Liver (tissue), 9 donors: ENCODE data around the gene ERFE. TPM values are rescaled to one million over a fixed set of nuclear protein-coding genes. Genes with fewer than 3 reads are reported as not detected.

ENCODE experiments used
- DNase-seq: peaks from one replicate; pipeline ENCODE4 v3.0.0-alpha.2; 2017; ENCODE audit warnings: low spot score
- H3K27ac ChIP-seq, 2 donors: one replicate each; pipeline ENCODE4 v1.7.0; 2013; ENCODE audit warnings: inconsistent platforms in 2 of 2, low read length in 2 of 2, control low read depth in 1 of 2, low read depth in 1 of 2, mild to moderate bottlenecking in 1 of 2
- H3K27me3 ChIP-seq, 4 donors: one replicate each; pipeline versions ENCODE4 v1.6.1 to v1.7.0; 2013; ENCODE audit warnings: low read length in 3 of 4, inconsistent platforms in 1 of 4, mild to moderate bottlenecking in 1 of 4, moderate library complexity in 1 of 4; ENCODE audit not compliant: control insufficient read depth in 4 of 4, insufficient read depth in 4 of 4
- H3K36me3 ChIP-seq, 4 donors: one replicate each; pipeline versions ENCODE4 v1.6.1 to v1.7.0; 2013; ENCODE audit warnings: low read length in 3 of 4, mild to moderate bottlenecking in 3 of 4, low read depth in 1 of 4, moderate library complexity in 1 of 4; ENCODE audit not compliant: control insufficient read depth in 4 of 4, insufficient read depth in 3 of 4
- H3K4me1 ChIP-seq, 4 donors: one replicate each; pipeline versions ENCODE4 v1.6.1 to v1.7.0; 2013; ENCODE audit warnings: low read length in 3 of 4, mild to moderate bottlenecking in 3 of 4, moderate library complexity in 1 of 4; ENCODE audit not compliant: control insufficient read depth in 4 of 4, insufficient read depth in 4 of 4
- H3K4me3 ChIP-seq, 3 donors: one replicate each; pipeline versions ENCODE4 v1.6.1 to v1.7.0; 2013; ENCODE audit warnings: low read length in 3 of 3, control low read depth in 1 of 3, low read depth in 1 of 3, mild to moderate bottlenecking in 1 of 3
- H3K9ac ChIP-seq, 2 donors: one replicate each; pipeline ENCODE4 v1.7.0; 2013; ENCODE audit warnings: low read length in 2 of 2, mild to moderate bottlenecking in 2 of 2, moderate library complexity in 2 of 2, control low read depth in 1 of 2, low read depth in 1 of 2
- H3K9me3 ChIP-seq, 4 donors: one replicate each; pipeline versions ENCODE4 v1.6.1 to v1.7.0; 2013; ENCODE audit warnings: low read length in 3 of 4; ENCODE audit not compliant: control insufficient read depth in 4 of 4
- ATF3 ChIP-seq: IDR thresholded peaks from 2 replicates; pipeline ENCODE4 v1.6.1; 2016; ENCODE audit warnings: antibody characterized with exemption
- EGR1 ChIP-seq, 2 donors: IDR thresholded peaks; 2 replicates each; pipeline ENCODE4 v1.6.1; 2016 to 2018; ENCODE audit warnings: antibody characterized with exemption in 2 of 2, low read depth in 2 of 2
- FOXA1 ChIP-seq: IDR thresholded peaks from 2 replicates; pipeline ENCODE4 v1.6.1; 2016; ENCODE audit warnings: antibody characterized with exemption
- FOXA2 ChIP-seq: IDR thresholded peaks from 2 replicates; pipeline ENCODE4 v1.6.1; 2016; ENCODE audit warnings: antibody characterized with exemption
- GABPA ChIP-seq, 2 donors: IDR thresholded peaks in 1 of 2; conservative IDR thresholded peaks in 1 of 2; 2 replicates each; pipeline ENCODE4 v1.6.1; 2016; ENCODE audit warnings: antibody characterized with exemption in 2 of 2, mild to moderate bottlenecking in 1 of 2, moderate library complexity in 1 of 2
- HNF4A ChIP-seq, 2 donors: conservative IDR thresholded peaks; 2 replicates each; pipeline ENCODE4 v1.6.1; 2016; ENCODE audit warnings: antibody characterized with exemption in 2 of 2, mild to moderate bottlenecking in 2 of 2
- HNF4G ChIP-seq: IDR thresholded peaks from 2 replicates; pipeline ENCODE4 v1.6.1; 2016; ENCODE audit warnings: antibody characterized with exemption
- JUND ChIP-seq, 2 donors: IDR thresholded peaks; 2 replicates each; pipeline ENCODE4 v1.6.1; 2016; ENCODE audit warnings: antibody characterized with exemption in 2 of 2
- MAX ChIP-seq: IDR thresholded peaks from 2 replicates; pipeline ENCODE4 v1.6.1; 2016; ENCODE audit warnings: antibody characterized with exemption
- NR2F2 ChIP-seq: IDR thresholded peaks from 2 replicates; pipeline ENCODE4 v1.6.1; 2016; ENCODE audit warnings: antibody characterized with exemption
- RAD21 ChIP-seq, 2 donors: IDR thresholded peaks; 2 replicates each; pipeline ENCODE4 v1.6.1; 2016; ENCODE audit warnings: antibody characterized with exemption in 2 of 2, mild to moderate bottlenecking in 2 of 2
- REST ChIP-seq: IDR thresholded peaks from 2 replicates; pipeline ENCODE4 v1.6.1; 2016; ENCODE audit warnings: antibody characterized with exemption, mild to moderate bottlenecking
- RXRA ChIP-seq, 2 donors: IDR thresholded peaks; 2 replicates each; pipeline ENCODE4 v1.6.1; 2017 to 2018; ENCODE audit warnings: antibody characterized with exemption in 2 of 2, mild to moderate bottlenecking in 1 of 2
- SP1 ChIP-seq: IDR thresholded peaks from 2 replicates; pipeline ENCODE4 v1.6.1; 2018; ENCODE audit warnings: antibody characterized with exemption, mild to moderate bottlenecking
- TAF1 ChIP-seq: conservative IDR thresholded peaks from 2 replicates; pipeline ENCODE4 v1.6.1; 2016; ENCODE audit warnings: antibody characterized with exemption, mild to moderate bottlenecking
- YY1 ChIP-seq: IDR thresholded peaks from 2 replicates; pipeline ENCODE4 v1.6.1; 2016; ENCODE audit warnings: antibody characterized with exemption, mild to moderate bottlenecking
- WGBS: extraction: QIAGEN DNeasy Blood & Tissue Kit; methylation state at CpG from one replicate; pipeline ENCODE4 v1.1.7; 2013; 5-methylcytosine and 5-hydroxymethylcytosine counted together
- polyA plus RNA-seq, 2 donors: library from polyadenylated mRNA; stranded (reverse) in 1 of 2; unstranded in 1 of 2; fragments of 200-250 nt in 1 of 2; fragments of >200 nt in 1 of 2; fragmentation: Nextera tagmentation in 1 of 2; extraction: Ambion mirVana in 1 of 2; gene quantifications; one replicate each; pipeline versions ENCODE4 v1.2.1 to v1.2.3, GENCODE V29; 2013 to 2015
- total RNA-seq, 2 donors: library from RNA; depleted of rRNA; stranded (reverse); fragments of >200 nt; gene quantifications; one replicate each; pipeline ENCODE4 v1.2.3, GENCODE V29; 2014
- TF ChIP-seq, protein P1 (sequence below): IDR thresholded peaks from 2 replicates; pipeline ENCODE4 v1.6.1; 2016; ENCODE audit warnings: antibody characterized with exemption
- TF ChIP-seq, protein P2 (sequence below): fragments of 150-350 bp; IDR thresholded peaks from 2 replicates; pipeline ENCODE4 v1.5.1; 2017; ENCODE audit warnings: improper control_type of control experiment, low read depth, low read length; ENCODE audit not compliant: missing input control
- donor health status: healthy.
- donor health status: healthy.
- donor health status: healthy.
- donor health status: healthy.
- donor health status: healthy.

The ERFE gene
- total and polyA plus RNA-seq, 4 donors, result 0.17 to 14.0 TPM; not detected in 2

DNA sequence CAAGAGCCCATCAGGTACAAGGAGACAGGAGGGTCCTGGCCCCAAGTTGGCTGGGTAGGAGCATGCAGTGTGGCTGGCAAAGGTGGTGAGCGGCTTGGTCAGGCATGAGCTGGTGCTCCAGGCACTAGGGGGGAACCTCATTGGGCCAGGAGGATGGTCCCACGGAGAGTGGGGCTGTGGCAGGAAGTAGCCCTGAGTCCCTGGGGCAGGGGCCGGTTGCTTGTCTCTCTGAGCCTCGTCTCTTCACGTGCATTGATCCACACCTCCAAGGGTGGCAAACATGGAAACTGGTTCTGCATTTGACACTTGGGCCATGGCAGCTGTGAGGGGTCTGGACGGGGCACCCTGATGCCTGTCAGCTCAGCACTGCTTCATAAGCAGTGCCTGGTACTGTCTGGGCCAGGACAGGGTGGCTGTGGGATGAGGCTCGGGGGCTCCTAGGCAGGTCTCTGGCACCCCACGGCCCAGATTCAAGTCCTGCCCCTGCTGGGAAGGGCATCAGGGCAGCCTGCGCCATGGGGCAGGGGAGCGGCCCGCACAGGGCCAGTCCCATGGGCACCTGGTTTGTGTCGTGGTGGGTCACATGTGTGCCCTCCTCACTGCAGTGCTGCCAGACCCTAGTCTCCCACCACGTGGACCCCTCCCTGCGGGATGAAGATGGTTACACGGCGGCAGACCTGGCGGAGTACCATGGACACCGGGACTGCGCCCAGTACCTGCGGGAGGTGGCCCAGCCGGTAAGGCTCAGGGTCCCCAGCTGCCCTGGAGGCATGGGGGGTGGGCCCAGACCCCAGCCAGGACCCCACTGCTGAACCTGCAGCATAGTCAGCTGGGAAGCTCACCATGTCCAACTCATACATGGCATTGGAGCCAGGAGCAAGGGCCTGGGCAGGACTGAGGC, 42.2 kb upstream of the ERFE start:
- Histone ChIP-seq H3K9ac (no peak overlapping the region), H3K36me3 (no peaks in the 10 kb centered on the region), H3K27me3 (no peaks in the 10 kb centered on the region), H3K4me1 (peaks cover 0 to 3% (median 0%) of the 10 kb centered on the region in 4 donors), H3K4me3 (no peak overlapping the region), H3K27ac (no peak overlapping the region), H3K9me3 (no peaks in the 10 kb centered on the region)
- WGBS, result 90% methylated on average over 21 of the region's 21 CpGs
- TF ChIP-seq HNF4A (conservative IDR thresholded peaks at IDR 0.05) (no peak), ATF3 (no peak), YY1 (no peak), FOXA2 (no peak), GABPA (IDR thresholded peaks at IDR 0.05 in 1 of 2, conservative IDR thresholded peaks at IDR 0.05 in 1 of 2) (no peak), RXRA (IDR thresholded peaks at IDR 0.05) (no peak), MAX (no peak), SP1 (no peak), RAD21 (IDR thresholded peaks at IDR 0.05) (no peak), REST (no peak), TAF1 (no peak), EGR1 (IDR thresholded peaks at IDR 0.05; ENCODE audit: low read depth in 2 of 2) (no peak), FOXA1 (no peak), JUND (IDR thresholded peaks at IDR 0.05) (no peak), NR2F2 (no peak), HNF4G (no peak)
- TF ChIP-seq, protein P1, sequence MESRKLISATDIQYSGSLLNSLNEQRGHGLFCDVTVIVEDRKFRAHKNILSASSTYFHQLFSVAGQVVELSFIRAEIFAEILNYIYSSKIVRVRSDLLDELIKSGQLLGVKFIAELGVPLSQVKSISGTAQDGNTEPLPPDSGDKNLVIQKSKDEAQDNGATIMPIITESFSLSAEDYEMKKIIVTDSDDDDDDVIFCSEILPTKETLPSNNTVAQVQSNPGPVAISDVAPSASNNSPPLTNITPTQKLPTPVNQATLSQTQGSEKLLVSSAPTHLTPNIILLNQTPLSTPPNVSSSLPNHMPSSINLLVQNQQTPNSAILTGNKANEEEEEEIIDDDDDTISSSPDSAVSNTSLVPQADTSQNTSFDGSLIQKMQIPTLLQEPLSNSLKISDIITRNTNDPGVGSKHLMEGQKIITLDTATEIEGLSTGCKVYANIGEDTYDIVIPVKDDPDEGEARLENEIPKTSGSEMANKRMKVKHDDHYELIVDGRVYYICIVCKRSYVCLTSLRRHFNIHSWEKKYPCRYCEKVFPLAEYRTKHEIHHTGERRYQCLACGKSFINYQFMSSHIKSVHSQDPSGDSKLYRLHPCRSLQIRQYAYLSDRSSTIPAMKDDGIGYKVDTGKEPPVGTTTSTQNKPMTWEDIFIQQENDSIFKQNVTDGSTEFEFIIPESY, result no peak
- TF ChIP-seq, protein P2, sequence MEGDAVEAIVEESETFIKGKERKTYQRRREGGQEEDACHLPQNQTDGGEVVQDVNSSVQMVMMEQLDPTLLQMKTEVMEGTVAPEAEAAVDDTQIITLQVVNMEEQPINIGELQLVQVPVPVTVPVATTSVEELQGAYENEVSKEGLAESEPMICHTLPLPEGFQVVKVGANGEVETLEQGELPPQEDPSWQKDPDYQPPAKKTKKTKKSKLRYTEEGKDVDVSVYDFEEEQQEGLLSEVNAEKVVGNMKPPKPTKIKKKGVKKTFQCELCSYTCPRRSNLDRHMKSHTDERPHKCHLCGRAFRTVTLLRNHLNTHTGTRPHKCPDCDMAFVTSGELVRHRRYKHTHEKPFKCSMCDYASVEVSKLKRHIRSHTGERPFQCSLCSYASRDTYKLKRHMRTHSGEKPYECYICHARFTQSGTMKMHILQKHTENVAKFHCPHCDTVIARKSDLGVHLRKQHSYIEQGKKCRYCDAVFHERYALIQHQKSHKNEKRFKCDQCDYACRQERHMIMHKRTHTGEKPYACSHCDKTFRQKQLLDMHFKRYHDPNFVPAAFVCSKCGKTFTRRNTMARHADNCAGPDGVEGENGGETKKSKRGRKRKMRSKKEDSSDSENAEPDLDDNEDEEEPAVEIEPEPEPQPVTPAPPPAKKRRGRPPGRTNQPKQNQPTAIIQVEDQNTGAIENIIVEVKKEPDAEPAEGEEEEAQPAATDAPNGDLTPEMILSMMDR, result no peak
- DNase-seq, result no peak
